ENCODE data around the gene PDE4C. TPM values are rescaled to one million over a fixed set of nuclear protein-coding genes. Genes with fewer than 3 reads are reported as not detected.

Gene PDE4C
- total RNA-seq, 1 experiment from 2014 or later: 0.42 TPM

- intact Hi-C loops (cut with micrococcal nuclease): no loop called here
- no TSS peak for BruUV-seq (replicated peaks)
- Mint-ChIP-seq H3K36me3 (ENCODE audit: insufficient read depth, unreplicated experiment) (peaks cover 39% of the 10 kb centered on the region), H3K27me3 (ENCODE audit: insufficient read depth, unreplicated experiment) (no peaks in the 10 kb centered on the region), H3K4me1 (ENCODE audit: insufficient read depth, unreplicated experiment) (peaks cover 17% of the 10 kb centered on the region), H3K27ac (ENCODE audit: low read depth, unreplicated experiment) (no peak overlapping the region), H3K4me3 (ENCODE audit: unreplicated experiment) (no peak overlapping the region), H3K9me3 (ENCODE audit: unreplicated experiment) (no peaks in the 10 kb centered on the region)
- CTCF ChIA-PET: interaction anchor here (0.6 to 3.3 kb wide), 6 partner anchors 15 to 160 kb away, joined by 3 to 12 read pairs (median 3); no protein-coding TSS in a partner anchor
- no peak for DNase-seq (ENCODE audit: unreplicated experiment)
- POLR2A ChIA-PET: interaction anchor here (0.6 to 9.0 kb wide), 7 partner anchors 18 to 164 kb away, joined by 3 to 178 read pairs (median 4); partner anchors contain the start of genes LSM4 and MPV17L2
- no peak for TF ChIP-seq CTCF (IDR thresholded peaks at IDR 0.05; ENCODE audit: unreplicated experiment)
These were observed 47.5 kb upstream of the PDE4C start for GRCh38 chr19:18273561-18274218.

- no peak for DNase-seq (ENCODE audit: unreplicated experiment)
- Mint-ChIP-seq H3K4me1 (ENCODE audit: insufficient read depth, unreplicated experiment) (peaks cover 17% of the 10 kb centered on the region), H3K9me3 (ENCODE audit: unreplicated experiment) (no peaks in the 10 kb centered on the region), H3K36me3 (ENCODE audit: insufficient read depth, unreplicated experiment) (peaks cover 18% of the 10 kb centered on the region), H3K27ac (ENCODE audit: low read depth, unreplicated experiment) (no peak overlapping the region), H3K4me3 (ENCODE audit: unreplicated experiment) (no peak overlapping the region), H3K27me3 (ENCODE audit: insufficient read depth, unreplicated experiment) (no peaks in the 10 kb centered on the region)
- intact Hi-C loops (cut with micrococcal nuclease): no loop called here
- no peak for TF ChIP-seq CTCF (IDR thresholded peaks at IDR 0.05; ENCODE audit: unreplicated experiment)
- BruUV-seq (replicated peaks): no TSS peak
- ChIA-PET CTCF (interaction anchor here (0.6 to 1.2 kb wide), 3 partner anchors 9 to 230 kb away, joined by 3 to 10 read pairs (median 4); no protein-coding TSS in a partner anchor), POLR2A (no interaction called here)
These were observed 45.2 kb upstream of the PDE4C start for GRCh38 chr19:18271433-18271841.

GRCh38 chr19:18270326-18270725, 44.1 kb upstream of the PDE4C start:
- no peak for TF ChIP-seq CTCF (IDR thresholded peaks at IDR 0.05; ENCODE audit: unreplicated experiment)
- BruUV-seq (replicated peaks): no TSS peak
- POLR2A ChIA-PET: interaction anchor here (1.5 kb wide), 1 partner anchor 66 kb away, joined by 4 read pairs; no protein-coding TSS in a partner anchor
- Mint-ChIP-seq H3K4me1 (ENCODE audit: insufficient read depth, unreplicated experiment) (peaks cover 13% of the 10 kb centered on the region), H3K27ac (ENCODE audit: low read depth, unreplicated experiment) (no peak overlapping the region), H3K4me3 (ENCODE audit: unreplicated experiment) (no peak overlapping the region), H3K36me3 (ENCODE audit: insufficient read depth, unreplicated experiment) (peaks cover 15% of the 10 kb centered on the region), H3K9me3 (ENCODE audit: unreplicated experiment) (no peaks in the 10 kb centered on the region), H3K27me3 (ENCODE audit: insufficient read depth, unreplicated experiment) (no peaks in the 10 kb centered on the region)
- no peak for DNase-seq (ENCODE audit: unreplicated experiment)
- CTCF ChIA-PET: interaction anchor here (0.6 to 1.6 kb wide), 5 partner anchors 9 to 59 kb away, joined by 3 to 6 read pairs (median 4); no protein-coding TSS in a partner anchor
- intact Hi-C loops (cut with micrococcal nuclease): no loop called here

GRCh38 chr19:18269070-18269723, 43.0 kb upstream of the PDE4C start:
- H3K4me3 Mint-ChIP-seq (ENCODE audit: unreplicated experiment): no peak overlapping the region
- ChIA-PET CTCF (interaction anchor here (0.6 to 1.6 kb wide), 4 partner anchors 10 to 210 kb away, joined by 3 to 6 read pairs (median 4); no protein-coding TSS in a partner anchor), POLR2A (interaction anchor here (0.6 to 2.8 kb wide), 3 partner anchors 10 to 322 kb away, joined by 3 to 20 read pairs (median 4); no protein-coding TSS in a partner anchor)
- no peak overlapping the region for H3K27ac Mint-ChIP-seq (ENCODE audit: low read depth, unreplicated experiment)
- BruUV-seq (replicated peaks): no TSS peak
- intact Hi-C loops (cut with micrococcal nuclease): no loop called here
- no peaks in the 10 kb centered on the region for H3K27me3 Mint-ChIP-seq (ENCODE audit: insufficient read depth, unreplicated experiment)
- H3K9me3 Mint-ChIP-seq (ENCODE audit: unreplicated experiment): no peaks in the 10 kb centered on the region
- no peak for DNase-seq (ENCODE audit: unreplicated experiment)
- H3K4me1 Mint-ChIP-seq (ENCODE audit: insufficient read depth, unreplicated experiment): peaks cover 2% of the 10 kb centered on the region
- no peak for TF ChIP-seq CTCF (IDR thresholded peaks at IDR 0.05; ENCODE audit: unreplicated experiment)
- H3K36me3 Mint-ChIP-seq (ENCODE audit: insufficient read depth, unreplicated experiment): peaks cover 12% of the 10 kb centered on the region

All from MCF 10A (cell line).